ENCODE data around the gene ACAD9. TPM values are rescaled to one million over a fixed set of nuclear protein-coding genes. Genes with fewer than 3 reads are reported as not detected.
A peak's percentile ranks its signal among the peaks of the same experiment; 100 is the strongest.

Gene ACAD9
- total and polyA plus RNA-seq, 9 of the 15 experiments (the other 6 are each of a cell fraction or from before 2014, with no cell fraction given): 10.2 to 32.6 (median 22.8) TPM

DNA sequence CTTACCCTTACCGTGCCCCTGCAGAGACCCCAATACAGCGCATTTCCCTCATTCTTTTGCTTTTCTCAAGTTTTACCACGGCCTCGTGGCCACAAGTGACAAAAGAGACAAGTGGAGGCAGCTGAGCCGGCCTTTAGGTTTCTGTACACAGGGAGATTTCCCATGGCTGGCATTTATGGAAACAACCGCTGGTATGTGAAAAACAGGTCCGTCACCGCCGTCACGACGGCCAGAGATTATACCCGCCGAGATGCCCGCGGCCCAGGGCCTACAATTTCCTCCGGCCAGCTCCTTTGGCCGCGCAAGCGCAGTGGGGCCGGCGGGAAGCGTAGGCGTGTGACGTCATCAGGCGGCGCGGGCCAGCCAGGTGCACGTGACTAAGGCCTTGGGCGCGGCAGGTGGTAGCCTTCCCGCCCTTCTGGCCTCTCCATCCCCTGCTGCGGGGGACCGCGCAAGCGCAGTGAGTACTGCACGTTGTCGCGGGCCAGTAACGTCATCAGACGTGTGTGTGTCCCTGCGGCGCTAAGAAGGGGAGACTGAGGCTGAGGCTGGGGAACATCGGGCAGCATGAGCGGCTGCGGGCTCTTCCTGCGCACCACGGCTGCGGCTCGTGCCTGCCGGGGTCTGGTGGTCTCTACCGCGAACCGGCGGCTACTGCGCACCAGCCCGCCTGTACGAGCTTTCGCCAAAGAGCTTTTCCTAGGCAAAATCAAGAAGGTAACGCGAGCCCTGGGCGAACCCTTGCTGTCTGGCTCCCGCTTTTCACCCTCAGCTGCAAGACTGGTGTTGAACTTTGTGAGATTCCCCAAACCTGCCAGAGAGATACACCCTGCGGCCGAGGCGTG, at the start of gene ACAD9 (continued):
- TF ChIP-seq CBFA2T2 (conservative IDR thresholded peaks at IDR 0.05) (peak; percentile 72), E2F3 (CRISPR knock-in tag; IDR thresholded peaks at IDR 0.05) (peak; percentile 97), SMARCB1 (IDR thresholded peaks at IDR 0.05; ENCODE audit: insufficient read length, low read depth) (no peak), PHB2 (IDR thresholded peaks at IDR 0.05; ENCODE audit: low read depth) (no peak), BRF2 (IDR thresholded peaks at IDR 0.05; ENCODE audit: borderline replicate concordance, insufficient read depth, insufficient read length) (no peak), ZBTB1 (CRISPR knock-in tag; IDR thresholded peaks at IDR 0.05; ENCODE audit: borderline replicate concordance, low read depth) (0 out of 2 replicates have a peak, but pooled peaks have one; percentile 77), PRPF4 (IDR thresholded peaks at IDR 0.05; ENCODE audit: insufficient read depth, low read depth, low read length, poor library complexity, severe bottlenecking) (no peak), SUPT5H (IDR thresholded peaks at IDR 0.05) (peak; percentile 83), ZNF384 (IDR thresholded peaks at IDR 0.05; ENCODE audit: low read depth, low read length) (no peak), NR0B1 (IDR thresholded peaks at IDR 0.05; ENCODE audit: partially characterized antibody) (no peak), ARID2 (IDR thresholded peaks at IDR 0.05) (no peak), KAT7 (CRISPR knock-in tag; IDR thresholded peaks at IDR 0.05; ENCODE audit: borderline replicate concordance) (no peak), MTA3 (IDR thresholded peaks at IDR 0.05; ENCODE audit: borderline replicate concordance) (peak; percentile 76; the same call in 1 of the 2 replicates), FOXA3 (CRISPR knock-in tag; conservative IDR thresholded peaks at IDR 0.05 in 1 of 2, IDR thresholded peaks at IDR 0.05 in 1 of 2) (peak in 1 of 2 experiments; percentile 69; a peak in 1 of 4 replicates), HNRNPK (IDR thresholded peaks at IDR 0.05; ENCODE audit: low read depth, low read length, poor library complexity, severe bottlenecking) (no peak), HMGXB4 (CRISPR knock-in tag; IDR thresholded peaks at IDR 0.05) (0 out of 2 replicates have a peak, but pooled peaks have one; percentile 13), POLR2H (tag; IDR thresholded peaks at IDR 0.05; ENCODE audit: low read depth) (peak; percentile 69), CEBPB (tag; IDR thresholded peaks at IDR 0.05) (no peak), ZKSCAN8 (CRISPR knock-in tag; IDR thresholded peaks at IDR 0.05) (no peak), KLF16 (IDR thresholded peaks at IDR 0.05) (no peak)
- TF ChIP-seq, protein P1, sequence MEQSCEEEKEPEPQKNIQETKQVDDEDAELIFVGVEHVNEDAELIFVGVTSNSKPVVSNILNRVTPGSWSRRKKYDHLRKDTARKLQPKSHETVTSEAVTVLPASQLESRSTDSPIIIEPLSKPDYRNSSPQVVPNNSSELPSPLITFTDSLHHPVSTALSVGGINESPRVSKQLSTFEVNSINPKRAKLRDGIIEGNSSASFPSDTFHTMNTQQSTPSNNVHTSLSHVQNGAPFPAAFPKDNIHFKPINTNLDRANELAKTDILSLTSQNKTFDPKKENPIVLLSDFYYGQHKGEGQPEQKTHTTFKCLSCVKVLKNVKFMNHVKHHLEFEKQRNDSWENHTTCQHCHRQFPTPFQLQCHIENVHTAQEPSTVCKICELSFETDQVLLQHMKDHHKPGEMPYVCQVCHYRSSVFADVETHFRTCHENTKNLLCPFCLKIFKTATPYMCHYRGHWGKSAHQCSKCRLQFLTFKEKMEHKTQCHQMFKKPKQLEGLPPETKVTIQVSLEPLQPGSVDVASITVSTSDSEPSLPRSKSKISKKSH (CRISPR knock-in tag; IDR thresholded peaks at IDR 0.05): no peak
